GM12874 (cell line): ENCODE results near the gene SGO2.

Source experiments
- CTCF ChIP-seq: IDR thresholded peaks from 2 replicates; pipeline ENCODE4 v1.5.1; 2011; ENCODE audit warnings: low read depth, mild to moderate bottlenecking, control low read depth, low read length, moderate library complexity; ENCODE audit not compliant: insufficient read depth

SGO2 gene

DNA sequence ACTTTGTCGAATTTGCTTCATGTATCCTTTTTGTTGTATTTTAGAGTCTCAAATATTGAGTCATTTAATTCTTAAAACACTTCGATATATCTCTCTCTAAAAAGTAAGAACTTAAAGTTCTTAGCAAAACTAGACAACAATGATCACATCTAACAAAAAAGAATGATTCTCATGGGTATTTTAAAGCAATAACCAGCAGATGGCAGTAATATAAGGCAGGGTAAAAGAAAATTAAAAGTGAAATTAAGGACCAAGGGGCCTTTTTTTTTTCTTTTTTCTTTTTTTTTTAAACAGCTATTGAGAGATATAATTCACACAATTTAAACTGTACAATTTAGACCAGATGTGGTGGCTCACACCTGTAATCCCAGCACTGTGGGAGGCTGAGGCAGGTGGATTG lies 50.0 kb downstream of the SGO2 start:
- no peak for TF ChIP-seq CTCF

GRCh38 chr2:200577027-200577426 lies 51.0 kb downstream of the SGO2 start:
- no peak for TF ChIP-seq CTCF

DNA sequence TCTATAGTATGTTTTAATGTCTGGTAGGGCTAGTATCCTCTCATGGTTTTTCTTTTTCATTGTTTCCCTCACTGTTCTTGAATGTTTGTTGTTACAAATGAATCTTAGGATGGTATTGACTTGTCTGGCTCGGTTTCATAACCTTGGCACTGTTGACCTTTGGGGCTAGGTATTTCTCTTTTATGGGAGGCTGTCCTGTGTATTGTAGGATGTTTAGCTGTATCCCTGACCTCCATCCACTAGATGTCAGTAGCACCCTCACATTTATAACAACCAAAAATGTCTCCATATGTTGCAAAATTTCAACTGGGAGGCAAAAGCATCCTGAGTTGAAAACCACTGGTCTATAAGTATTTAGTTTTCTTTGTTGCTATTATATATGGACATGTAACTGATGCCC lies 52.8 kb downstream of the SGO2 start:
- TF ChIP-seq CTCF = peak; percentile 33; the same call in 1 of the 2 replicates

GRCh38 chr2:200584639-200585038 lies 58.6 kb downstream of the SGO2 start:
- no peak for TF ChIP-seq CTCF

- TF ChIP-seq CTCF = no peak
Observed at GRCh38 chr2:200585340-200585729, 59.3 kb downstream of the SGO2 start.

DNA sequence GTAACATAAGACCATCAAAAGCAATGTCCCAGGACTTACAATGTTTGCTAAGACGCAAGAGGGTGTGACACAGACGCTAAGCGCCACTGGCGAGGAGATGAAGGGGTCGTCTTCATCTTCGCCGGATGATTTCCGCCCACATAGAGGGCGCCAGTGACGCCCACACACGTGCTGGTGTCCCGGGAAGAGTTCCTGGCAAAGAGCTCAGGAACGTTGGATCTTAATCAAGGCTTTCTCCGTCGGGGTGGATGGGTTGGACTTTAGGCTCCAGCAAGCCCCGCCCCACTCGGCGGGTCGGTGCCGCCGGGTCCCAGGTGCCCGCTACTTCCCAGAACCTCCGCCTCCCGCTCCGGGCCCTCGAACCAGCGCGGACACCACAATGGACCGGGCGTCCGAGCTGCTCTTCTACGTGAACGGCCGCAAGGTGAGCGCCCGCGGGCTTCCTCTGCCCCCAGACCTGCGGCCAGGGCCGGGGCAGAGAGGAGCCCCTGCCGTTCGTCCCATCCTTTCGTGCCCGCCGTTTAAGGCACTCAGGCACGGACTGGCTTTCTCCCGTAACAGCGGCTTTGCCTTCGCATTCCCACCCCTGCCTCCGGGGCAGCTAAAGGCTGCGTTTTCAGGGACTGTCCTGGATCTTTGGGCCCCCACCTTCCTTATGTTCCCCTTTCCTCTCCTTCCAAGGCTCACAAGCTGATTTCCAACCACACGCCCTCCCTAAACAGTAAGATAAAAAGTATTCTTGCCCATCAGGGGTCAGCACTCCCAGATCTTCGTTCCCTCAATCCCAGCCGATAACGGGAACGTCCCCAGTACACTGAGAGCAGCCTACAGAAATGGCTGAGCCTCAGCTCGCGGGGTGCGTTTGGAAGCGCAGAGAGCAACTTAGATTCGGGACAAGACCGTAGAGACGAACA lies 60.0 kb downstream of the SGO2 start, which contains the start of gene AOX1:
Gene AOX1, plus strand, starts transcription at position 285 of the 914 bp plus-strand sequence. Its CDS starts 95 bp downstream, at position 380.
- TF ChIP-seq CTCF = no peak

DNA sequence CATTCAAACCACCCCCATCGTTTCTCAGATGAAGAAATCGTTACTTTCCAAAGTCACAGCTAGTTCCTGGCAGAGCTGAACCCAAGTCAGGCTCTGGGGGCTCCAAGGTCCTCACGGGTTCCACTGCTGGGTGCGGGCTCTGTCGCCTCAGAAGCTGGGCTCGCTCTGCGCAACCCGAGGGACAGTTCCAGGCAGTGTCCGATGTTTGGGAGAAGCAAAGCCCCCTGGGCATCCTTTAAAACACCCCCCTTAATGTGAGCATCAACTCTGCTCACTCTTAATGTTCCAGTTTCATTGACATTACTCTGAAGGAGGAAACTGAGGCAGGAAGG lies 60.6 kb downstream of the SGO2 start:
- TF ChIP-seq CTCF = no peak
